Adrenal gland (tissue), 12 donors: ENCODE results near the gene SAPCD1. TPM values are rescaled to one million over a fixed set of nuclear protein-coding genes. Genes with fewer than 3 reads are reported as not detected.

Source experiments
- DNase-seq, 7 donors: peaks; one replicate each; pipeline ENCODE4 v3.0.0-alpha.2; 2019 to 2020
- H3K27ac ChIP-seq, 5 donors: fragments of 200-600 bp; sonication (generic) in 4 of 5; 1 replicate in 3 of 5; 2 replicates in 2 of 5; pipeline versions ENCODE4 v1.5.1 to v1.8.0; 2016 to 2020; ENCODE audit warnings: mild to moderate bottlenecking in 1 of 5
- H3K27me3 ChIP-seq: fragments of 200-600 bp; 2 replicates; pipeline ENCODE4 v1.8.0; 2021
- H3K36me3 ChIP-seq, 2 donors: fragments of 200-600 bp; replicated peaks in 1 of 2; 1 replicate in 1 of 2; 2 replicates in 1 of 2; pipeline versions ENCODE4 v1.5.1 to v1.8.0; 2018 to 2022
- H3K4me1 ChIP-seq, 2 donors: fragments of 200-600 bp; replicated peaks in 1 of 2; 1 replicate in 1 of 2; 2 replicates in 1 of 2; pipeline versions ENCODE4 v1.5.1 to v1.8.0; 2018 to 2021
- H3K4me3 ChIP-seq, 4 donors: fragments of 200-600 bp; sonication (generic) in 3 of 4; one replicate each; pipeline ENCODE4 v1.5.1; 2016 to 2018
- H3K9me3 ChIP-seq, 3 donors: fragments of 200-600 bp; sonication (generic) in 1 of 3; replicated peaks in 1 of 3; 1 replicate in 2 of 3; 2 replicates in 1 of 3; pipeline versions ENCODE4 v1.5.1 to v1.8.0; 2016 to 2021
- POLR2A ChIP-seq, 2 donors: fragments of 450-650 bp; IDR thresholded peaks; one replicate each; pipeline ENCODE4 v1.6.1; 2017; ENCODE audit warnings: antibody characterized with exemption in 2 of 2, mild to moderate bottlenecking in 2 of 2, moderate library complexity in 1 of 2
- WGBS, 4 donors: extraction: QIAGEN DNeasy Blood & Tissue Kit in 2 of 4; methylation state at CpG; one replicate each; pipeline versions ENCODE4 v1.1.5 to v1.1.7; 2013 to 2017; 5-methylcytosine and 5-hydroxymethylcytosine counted together
- intact Hi-C, 2 donors: fragments of 100-400 bp; cut with DNase I; formaldehyde crosslinking; loops; one replicate each; pipeline versions ENCODE4 v1.14.1 to v1.15.0; 2022 to 2023
- polyA plus RNA-seq, 3 donors: library from polyadenylated mRNA; stranded (reverse); fragments of 200-250 nt in 2 of 3; fragments of 350-450 nt in 1 of 3; fragmentation: Illumina TruSeq in 1 of 3; extraction: RNeasy Lipid Tissue Mini Kit (QIAGEN cat#74804) in 1 of 3; gene quantifications; one replicate each; pipeline ENCODE4 v1.2.3, GENCODE V29; 2013 to 2014
- total RNA-seq, 9 donors: library from RNA; depleted of rRNA in 4 of 9; stranded (reverse); fragments of >200 nt in 4 of 9; fragments of 120-200 nt in 1 of 9; fragmentation: NEBNext Ultra II Directional in 1 of 9; extraction: Animal tissue kit (Norgen Biotek cat#: 25700) in 1 of 9; gene quantifications; one replicate each; pipeline versions ENCODE4 v1.1.0 to v1.2.4, GENCODE V29; 2013 to 2023
- TF ChIP-seq, protein P1 (sequence below), 6 experiments: fragments of 450-650 bp in 4 of 6; fragments of 200-600 bp in 2 of 6; sonication (generic) in 1 of 6; IDR thresholded peaks; 1 replicate in 5 of 6; 2 replicates in 1 of 6; pipeline versions ENCODE4 v1.5.1 to v1.8.0; 2016 to 2021; ENCODE audit warnings: antibody characterized with exemption in 6 of 6, mild to moderate bottlenecking in 2 of 6, moderate library complexity in 1 of 6
- donor health status: healthy with polysubstance abuse.
- donor health status: Bipolar disorder and iron deficiency.
- donor health status: DM: yes; HTN: yes; CAD: no.
- donor health status: DM: no; HTN: no; CAD: no.
- donor health status: DM: no; HTN: no; CAD: no.
- donor health status: DM: yes; HTN: yes; CAD: no.

The SAPCD1 gene
- total and polyA plus RNA-seq, 12 donors, result 0.46 to 17.2 (median 0.96) TPM; not detected in 5

DNA sequence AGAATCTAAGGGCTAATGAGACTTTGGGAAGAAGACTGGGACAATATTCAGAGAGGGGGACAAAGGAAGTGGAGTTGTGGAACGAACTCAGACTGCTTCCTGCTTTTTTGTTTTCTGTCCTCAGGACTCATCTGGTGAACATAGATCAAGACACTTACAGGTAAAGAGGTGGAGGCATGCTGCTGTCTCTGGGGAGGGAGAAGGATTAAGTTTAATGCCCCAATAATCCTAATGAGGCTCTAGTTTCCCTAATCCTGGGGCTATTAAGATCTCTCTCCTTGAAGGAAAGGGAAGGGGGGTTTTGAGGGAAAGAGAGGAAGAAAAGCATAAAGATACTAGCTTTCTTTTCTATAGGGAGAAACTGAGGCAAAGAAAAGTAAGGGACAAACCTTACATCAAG lies 18.0 kb upstream of the SAPCD1 start:
- TF ChIP-seq POLR2A (IDR thresholded peaks at IDR 0.05), result no peak
- TF ChIP-seq, protein P1, sequence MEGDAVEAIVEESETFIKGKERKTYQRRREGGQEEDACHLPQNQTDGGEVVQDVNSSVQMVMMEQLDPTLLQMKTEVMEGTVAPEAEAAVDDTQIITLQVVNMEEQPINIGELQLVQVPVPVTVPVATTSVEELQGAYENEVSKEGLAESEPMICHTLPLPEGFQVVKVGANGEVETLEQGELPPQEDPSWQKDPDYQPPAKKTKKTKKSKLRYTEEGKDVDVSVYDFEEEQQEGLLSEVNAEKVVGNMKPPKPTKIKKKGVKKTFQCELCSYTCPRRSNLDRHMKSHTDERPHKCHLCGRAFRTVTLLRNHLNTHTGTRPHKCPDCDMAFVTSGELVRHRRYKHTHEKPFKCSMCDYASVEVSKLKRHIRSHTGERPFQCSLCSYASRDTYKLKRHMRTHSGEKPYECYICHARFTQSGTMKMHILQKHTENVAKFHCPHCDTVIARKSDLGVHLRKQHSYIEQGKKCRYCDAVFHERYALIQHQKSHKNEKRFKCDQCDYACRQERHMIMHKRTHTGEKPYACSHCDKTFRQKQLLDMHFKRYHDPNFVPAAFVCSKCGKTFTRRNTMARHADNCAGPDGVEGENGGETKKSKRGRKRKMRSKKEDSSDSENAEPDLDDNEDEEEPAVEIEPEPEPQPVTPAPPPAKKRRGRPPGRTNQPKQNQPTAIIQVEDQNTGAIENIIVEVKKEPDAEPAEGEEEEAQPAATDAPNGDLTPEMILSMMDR (IDR thresholded peaks at IDR 0.05), result no peak
- Histone ChIP-seq H3K27me3 (no peaks in the 10 kb centered on the region), H3K27ac (no peak overlapping the region), H3K4me3 (no peak overlapping the region), H3K36me3 (no peaks in the 10 kb centered on the region), H3K9me3 (no peaks in the 10 kb centered on the region), H3K4me1 (peaks cover 6 to 12% of the 10 kb centered on the region in 2 donors)
- intact Hi-C loops, result no loop called here
- WGBS, 4 donors, result 53 to 92% (median 72%) methylated on average over 1 of the region's 1 CpG
- no peak for DNase-seq

DNA sequence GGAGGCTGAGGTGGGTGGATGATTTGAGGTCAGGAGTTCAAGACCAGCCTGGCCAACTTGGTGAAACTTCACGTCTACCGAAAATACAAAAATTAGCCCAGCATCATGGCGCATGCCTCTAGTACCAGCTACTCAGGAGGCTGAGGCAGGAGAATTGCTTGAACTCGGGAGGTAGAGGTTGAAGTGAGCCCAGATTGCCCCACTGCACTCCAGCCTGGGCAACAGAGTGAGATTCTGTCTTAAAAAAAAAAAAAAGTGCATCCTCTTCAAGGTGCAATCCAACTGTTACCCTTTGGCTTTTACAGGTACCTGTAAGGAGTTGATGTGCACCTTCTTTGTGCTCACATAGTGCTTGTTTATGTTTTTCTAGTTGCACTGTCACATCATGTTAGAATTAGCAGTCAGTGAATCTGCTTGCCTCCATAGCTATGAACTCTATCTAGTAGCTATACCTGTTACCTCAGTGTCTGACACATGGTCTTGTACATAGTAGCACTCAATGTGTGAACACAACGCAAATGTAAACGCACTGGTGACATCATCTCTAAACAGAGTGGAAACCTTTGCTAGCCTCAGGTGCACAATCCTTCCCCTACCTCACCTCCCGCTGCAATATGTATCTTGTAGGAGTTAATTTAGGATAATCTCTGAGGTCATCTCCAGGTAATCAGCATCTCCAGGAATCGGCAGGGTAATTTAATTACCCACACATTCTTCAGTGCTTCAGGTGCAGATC lies 13.0 kb upstream of the SAPCD1 start:
- no peak for DNase-seq
- H3K9me3 ChIP-seq, result no peaks in the 10 kb centered on the region
- H3K36me3 ChIP-seq, result no peaks in the 10 kb centered on the region
- no peak for TF ChIP-seq POLR2A (IDR thresholded peaks at IDR 0.05)
- TF ChIP-seq, protein P1 (IDR thresholded peaks at IDR 0.05), result no peak
- H3K4me3 ChIP-seq, result no peak overlapping the region
- intact Hi-C loops, result no loop called here
- no peaks in the 10 kb centered on the region for H3K27me3 ChIP-seq
- H3K27ac ChIP-seq, result no peak overlapping the region
- H3K4me1 ChIP-seq, result no peaks in the 10 kb centered on the region
- WGBS, 4 donors, result 93 to 95% (median 94%) methylated on average over 8 of the region's 8 CpGs

DNA sequence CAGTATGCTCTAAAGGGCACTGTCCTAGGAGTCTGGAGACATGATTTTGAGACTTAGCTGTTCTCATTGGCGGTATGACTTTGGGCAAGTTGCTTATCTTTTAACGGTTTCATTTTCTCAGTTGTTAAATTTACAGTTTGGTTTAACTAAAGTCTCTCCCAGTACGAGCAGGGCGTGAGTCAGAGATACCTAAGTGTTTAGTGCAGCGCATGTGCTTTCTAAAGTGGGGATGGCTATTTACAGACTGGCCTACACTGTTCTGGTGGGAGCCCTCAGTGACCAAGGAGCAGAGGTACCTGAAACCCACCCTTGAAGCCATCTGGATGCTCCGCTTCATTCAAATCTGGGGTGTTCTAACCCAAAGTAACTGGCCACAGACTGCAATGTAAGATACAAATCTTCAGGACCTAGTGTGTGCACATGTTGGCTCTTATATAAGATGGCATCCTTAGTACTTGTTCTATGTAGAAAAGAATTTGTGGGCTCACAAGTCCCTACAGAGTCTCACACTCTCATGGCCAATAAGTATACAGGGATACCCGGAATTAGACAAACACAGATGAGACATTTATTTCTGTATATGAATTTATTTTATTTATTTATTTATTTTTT lies 11.9 kb upstream of the SAPCD1 start:
- intact Hi-C loops, result no loop called here
- no peak overlapping the region for H3K4me3 ChIP-seq
- H3K9me3 ChIP-seq, result no peaks in the 10 kb centered on the region
- no peaks in the 10 kb centered on the region for H3K4me1 ChIP-seq
- 90 to 94% (median 92%) methylated on average over 7 of the region's 7 CpGs for WGBS, 4 donors
- no peak overlapping the region for H3K27ac ChIP-seq
- TF ChIP-seq POLR2A (IDR thresholded peaks at IDR 0.05), result no peak
- TF ChIP-seq, protein P1 (IDR thresholded peaks at IDR 0.05), result no peak
- H3K36me3 ChIP-seq, result no peaks in the 10 kb centered on the region
- no peaks in the 10 kb centered on the region for H3K27me3 ChIP-seq
- DNase-seq, result no peak

DNA sequence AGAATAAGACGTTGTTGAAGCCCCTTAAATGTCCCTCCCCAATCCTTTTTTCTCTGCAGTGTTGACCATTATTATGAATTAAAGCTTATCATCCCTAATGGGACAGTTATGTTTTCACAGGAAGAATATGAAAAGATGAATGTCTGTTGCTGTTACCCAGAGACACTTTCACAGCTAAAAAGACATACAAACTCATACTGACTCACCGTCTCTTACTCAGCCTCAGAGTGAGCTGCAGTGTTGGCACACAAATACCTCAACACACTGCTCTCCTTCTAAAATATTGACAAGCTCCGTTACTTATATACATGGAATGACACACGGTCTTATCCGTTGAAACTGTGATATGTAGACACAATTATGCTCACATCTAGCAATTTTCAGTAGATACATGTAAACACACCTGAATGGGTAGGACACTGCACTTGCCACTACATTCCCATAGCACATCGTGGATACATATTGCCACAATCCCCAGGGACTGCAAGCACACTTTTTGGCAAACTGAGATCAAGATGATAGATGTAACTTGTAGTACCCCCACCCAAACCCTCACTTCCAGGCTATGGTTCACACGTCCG lies 9.6 kb upstream of the SAPCD1 start:
- no peaks in the 10 kb centered on the region for H3K27me3 ChIP-seq
- no peaks in the 10 kb centered on the region for H3K4me1 ChIP-seq
- H3K27ac ChIP-seq, result no peak overlapping the region
- TF ChIP-seq POLR2A (IDR thresholded peaks at IDR 0.05), result no peak
- TF ChIP-seq, protein P1 (IDR thresholded peaks at IDR 0.05), result no peak
- no peak overlapping the region for H3K4me3 ChIP-seq
- intact Hi-C loops, result no loop called here
- H3K36me3 ChIP-seq, result no peaks in the 10 kb centered on the region
- no peaks in the 10 kb centered on the region for H3K9me3 ChIP-seq
- DNase-seq, result no peak
- 57 to 63% (median 59%) methylated on average over 8 of the region's 8 CpGs for WGBS, 4 donors
